Lower lobe of right lung (tissue), 2 donors: Measurements from ENCODE around the gene VARS2. TPM values are rescaled to one million over a fixed set of nuclear protein-coding genes. Genes with fewer than 3 reads are reported as not detected.

ENCODE experiments used
- ATAC-seq, 2 donors: fragments of 200-7000 bp; cut with Tn5 transposase; one replicate each; pipeline ENCODE4 v1.9.1; 2020 to 2022; ENCODE audit warnings: mild to moderate bottlenecking in 2 of 2, moderate library complexity in 2 of 2
- DNase-seq: peaks from one replicate; pipeline ENCODE4 v3.0.0-alpha.2; 2020
- H3K27ac ChIP-seq: fragments of 200-600 bp; one replicate; pipeline ENCODE4 v1.8.0; 2022
- H3K27me3 ChIP-seq: fragments of 200-600 bp; one replicate; pipeline ENCODE4 v1.8.0; 2022; ENCODE audit warnings: low read depth
- H3K36me3 ChIP-seq: fragments of 200-600 bp; one replicate; pipeline ENCODE4 v1.8.0; 2022; ENCODE audit warnings: mild to moderate bottlenecking
- H3K4me1 ChIP-seq: fragments of 200-600 bp; one replicate; pipeline ENCODE4 v1.8.0; 2022
- H3K4me3 ChIP-seq: fragments of 200-600 bp; one replicate; pipeline ENCODE4 v1.8.0; 2022; ENCODE audit warnings: mild to moderate bottlenecking
- H3K9me3 ChIP-seq: fragments of 200-600 bp; one replicate; pipeline ENCODE4 v1.8.0; 2022
- intact Hi-C: fragments of 100-400 bp; cut with DNase I; formaldehyde crosslinking; loops from one replicate; pipeline ENCODE4 v1.11.0; 2022
- total RNA-seq: library from RNA; stranded (reverse); fragmentation: NEBNext Ultra II Directional; extraction: Animal tissue kit (Norgen Biotek cat#: 25700); gene quantifications from one replicate; pipeline ENCODE4 v1.2.1, GENCODE V29; 2021
- TF ChIP-seq, protein P1 (sequence below): fragments of 200-600 bp; IDR thresholded peaks from one replicate; pipeline ENCODE4 v1.8.0; 2022; ENCODE audit warnings: antibody characterized with exemption, mild to moderate bottlenecking
- donor health status: DM: no; HTN: yes; CAD: no; lungs with severe emphysema.

Gene VARS2
- total RNA-seq, 1 donor from 2014 or later = 33.0 TPM

DNA sequence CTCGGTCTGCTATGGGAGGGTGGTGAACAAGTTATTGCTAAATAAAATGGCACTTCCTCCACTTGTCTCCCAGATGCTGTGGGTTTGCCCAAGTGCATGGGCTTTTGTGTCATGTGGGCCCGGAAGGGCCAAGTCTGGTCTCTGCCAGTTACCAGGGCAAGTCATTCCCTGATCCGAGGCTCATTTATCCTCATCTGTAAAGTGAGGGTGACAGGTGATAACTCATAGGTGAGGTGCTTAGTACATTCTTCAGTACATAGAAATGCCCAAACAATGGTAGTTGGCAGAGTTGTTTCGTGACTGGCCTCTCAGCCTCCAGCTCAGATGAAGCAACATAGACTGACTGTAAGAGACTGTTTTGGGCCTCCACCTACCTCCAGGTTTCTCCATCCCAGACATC, 24.7 kb downstream of the VARS2 start:
- peaks cover 31% of the 10 kb centered on the region for H3K4me1 ChIP-seq
- no peak for DNase-seq
- no peaks in the 10 kb centered on the region for H3K27me3 ChIP-seq
- TF ChIP-seq, protein P1, sequence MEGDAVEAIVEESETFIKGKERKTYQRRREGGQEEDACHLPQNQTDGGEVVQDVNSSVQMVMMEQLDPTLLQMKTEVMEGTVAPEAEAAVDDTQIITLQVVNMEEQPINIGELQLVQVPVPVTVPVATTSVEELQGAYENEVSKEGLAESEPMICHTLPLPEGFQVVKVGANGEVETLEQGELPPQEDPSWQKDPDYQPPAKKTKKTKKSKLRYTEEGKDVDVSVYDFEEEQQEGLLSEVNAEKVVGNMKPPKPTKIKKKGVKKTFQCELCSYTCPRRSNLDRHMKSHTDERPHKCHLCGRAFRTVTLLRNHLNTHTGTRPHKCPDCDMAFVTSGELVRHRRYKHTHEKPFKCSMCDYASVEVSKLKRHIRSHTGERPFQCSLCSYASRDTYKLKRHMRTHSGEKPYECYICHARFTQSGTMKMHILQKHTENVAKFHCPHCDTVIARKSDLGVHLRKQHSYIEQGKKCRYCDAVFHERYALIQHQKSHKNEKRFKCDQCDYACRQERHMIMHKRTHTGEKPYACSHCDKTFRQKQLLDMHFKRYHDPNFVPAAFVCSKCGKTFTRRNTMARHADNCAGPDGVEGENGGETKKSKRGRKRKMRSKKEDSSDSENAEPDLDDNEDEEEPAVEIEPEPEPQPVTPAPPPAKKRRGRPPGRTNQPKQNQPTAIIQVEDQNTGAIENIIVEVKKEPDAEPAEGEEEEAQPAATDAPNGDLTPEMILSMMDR = no peak
- intact Hi-C loops = no loop called here
- H3K36me3 ChIP-seq = no peaks in the 10 kb centered on the region
- no peak for ATAC-seq
- H3K4me3 ChIP-seq = no peak overlapping the region
- no peaks in the 10 kb centered on the region for H3K9me3 ChIP-seq
- H3K27ac ChIP-seq = no peak overlapping the region

DNA sequence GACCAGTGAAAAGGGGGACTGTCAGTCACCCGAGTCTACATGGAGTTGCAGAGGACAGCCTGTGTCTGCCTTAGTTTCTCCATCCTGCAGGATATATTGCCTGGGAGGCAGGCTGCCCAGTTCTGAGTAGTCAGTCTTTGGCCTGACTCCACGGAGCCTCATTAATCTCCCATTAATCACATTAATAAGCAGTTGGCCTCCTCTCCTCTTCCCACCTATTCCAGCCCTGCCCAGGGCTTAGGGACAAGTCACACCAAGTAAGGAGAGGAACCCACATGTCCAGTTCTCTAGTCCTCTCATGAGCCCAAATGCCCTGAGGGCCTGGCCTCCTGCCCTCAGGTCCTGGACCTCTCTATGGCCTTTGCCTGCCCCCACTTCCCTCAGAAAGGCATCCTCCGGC, 25.4 kb downstream of the VARS2 start:
- Histone ChIP-seq H3K4me3 (no peak overlapping the region), H3K27ac (no peak overlapping the region), H3K9me3 (no peaks in the 10 kb centered on the region), H3K27me3 (no peaks in the 10 kb centered on the region), H3K36me3 (no peaks in the 10 kb centered on the region), H3K4me1 (peaks cover 24% of the 10 kb centered on the region)
- ATAC-seq = no peak
- no peak for DNase-seq
- TF ChIP-seq, protein P1 = no peak
- intact Hi-C loops = no loop called here

DNA sequence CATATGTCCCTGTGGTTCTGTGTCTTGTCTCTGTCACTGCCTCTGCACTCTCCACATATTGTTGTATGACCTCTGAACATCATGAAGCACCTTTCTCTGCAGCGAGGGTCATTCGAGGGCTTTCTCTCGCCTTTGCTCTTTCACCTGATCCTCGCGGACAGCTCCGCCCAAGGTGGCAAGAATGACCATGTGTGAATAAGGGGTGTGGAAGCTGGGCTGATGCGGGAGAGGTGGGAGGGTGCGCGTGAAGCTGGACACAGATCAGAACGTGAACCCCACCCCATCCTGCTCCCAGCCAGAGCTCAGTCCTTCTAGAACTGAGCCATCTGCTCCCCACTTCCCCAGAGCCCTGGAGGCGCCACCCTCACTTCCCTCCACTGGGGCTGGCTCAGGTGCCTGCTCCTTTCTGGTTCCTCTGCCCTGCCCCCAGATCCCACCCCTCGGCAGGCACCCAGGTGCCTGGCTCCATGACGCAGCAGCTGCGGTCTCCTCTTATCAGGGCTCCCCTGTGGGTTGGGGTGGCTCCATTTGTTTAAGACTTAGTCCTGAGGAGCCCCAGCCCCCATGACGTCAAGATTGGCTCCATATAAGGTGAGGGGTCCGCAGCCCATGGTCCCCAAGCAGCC, 26.4 kb downstream of the VARS2 start, which contains the start of gene MUCL3:
Gene MUCL3, plus strand, starts transcription at position 613 of the 626 bp plus-strand sequence. CDS start 27 bp downstream, outside the sequence.
- no peak for ATAC-seq
- Histone ChIP-seq H3K27ac (no peak within 1 kb of the TSS), H3K4me1 (peaks cover 22% of the 10 kb centered on the region), H3K27me3 (no peaks in the 10 kb centered on the region), H3K36me3 (no peaks in the 10 kb centered on the region), H3K9me3 (no peaks in the 10 kb centered on the region), H3K4me3 (no peak within 1 kb of the TSS)
- TF ChIP-seq, protein P1 = no peak
- DNase-seq = no peak
- intact Hi-C loops = no loop called here

DNA sequence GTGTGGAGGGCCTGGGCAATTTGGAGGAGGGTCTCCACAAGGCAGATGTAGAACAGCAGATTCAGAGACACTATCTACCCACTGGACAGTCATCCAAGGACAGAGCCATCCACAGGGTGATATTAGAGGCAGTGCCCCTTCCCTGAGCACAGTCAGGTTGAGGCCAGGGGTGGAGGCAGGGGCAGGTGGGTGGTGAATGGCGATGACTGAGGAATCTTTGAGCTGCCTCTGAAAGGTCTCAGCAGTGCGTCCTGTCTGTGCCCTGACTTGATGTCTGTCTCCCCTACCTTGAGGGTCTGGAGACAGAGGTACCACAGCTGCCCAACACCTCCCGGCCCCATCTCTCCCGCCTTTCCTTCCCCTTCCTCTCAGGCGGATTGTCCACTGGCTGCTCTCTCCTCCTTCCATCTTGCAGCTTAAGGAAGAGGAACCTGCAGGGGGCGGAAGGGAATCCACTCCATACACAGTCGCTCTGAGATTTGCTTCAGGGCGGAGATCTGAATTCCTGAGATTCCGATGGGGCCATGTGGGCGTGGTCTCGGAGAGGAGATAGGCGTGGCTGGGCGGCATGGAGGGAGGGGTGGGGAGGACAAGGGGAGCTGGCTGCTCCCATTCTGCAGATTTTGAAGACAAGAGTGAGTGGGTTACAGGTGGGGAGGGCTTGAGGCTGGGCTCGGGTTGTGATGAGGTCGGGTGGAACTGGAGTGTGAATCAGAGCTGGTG, 28.5 kb downstream of the VARS2 start:
- peak; percentile 93 for ATAC-seq
- TF ChIP-seq, protein P1 = peak; percentile 46
- Histone ChIP-seq H3K4me1 (peaks cover 22% of the 10 kb centered on the region), H3K4me3 (no peak overlapping the region), H3K27me3 (no peaks in the 10 kb centered on the region), H3K27ac (no peak overlapping the region), H3K36me3 (no peaks in the 10 kb centered on the region), H3K9me3 (no peaks in the 10 kb centered on the region)
- intact Hi-C loops = no loop called here
- peak; percentile 89 for DNase-seq

DNA sequence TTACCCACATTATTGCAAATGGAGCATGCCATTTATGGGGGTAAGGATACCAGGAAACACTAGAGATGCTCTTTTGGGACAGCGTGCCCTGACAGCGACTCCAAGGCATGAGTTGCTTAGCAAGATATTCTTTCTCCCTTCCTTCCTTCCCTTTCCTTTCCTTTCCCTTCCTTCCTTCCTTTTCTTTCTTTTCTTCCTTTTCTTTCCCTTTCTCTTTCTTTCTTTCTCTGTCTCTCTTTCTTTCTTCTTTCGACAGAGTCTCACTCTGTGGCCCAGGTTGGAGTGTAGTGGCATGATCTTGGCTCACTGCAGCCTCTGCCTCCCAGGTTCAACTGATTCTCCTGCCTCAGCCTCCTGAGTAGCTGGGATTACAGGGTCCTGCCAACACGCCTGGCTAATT, 30.0 kb downstream of the VARS2 start:
- intact Hi-C loops = no loop called here
- Histone ChIP-seq H3K27me3 (no peaks in the 10 kb centered on the region), H3K4me1 (peaks cover 11% of the 10 kb centered on the region), H3K27ac (no peak overlapping the region), H3K4me3 (no peak overlapping the region), H3K36me3 (no peaks in the 10 kb centered on the region), H3K9me3 (no peaks in the 10 kb centered on the region)
- TF ChIP-seq, protein P1 = no peak
- no peak for DNase-seq
- ATAC-seq = no peak
